Panc1 (cell line): ENCODE data around the gene SIAH1. TPM values are rescaled to one million over a fixed set of nuclear protein-coding genes. Genes with fewer than 3 reads are reported as not detected.

ENCODE experiments used
- ATAC-seq: fragments of 200-7000 bp; cut with Tn5 transposase; 2 replicates; pipeline ENCODE4 v1.9.1; 2020; ENCODE audit warnings: mild to moderate bottlenecking, moderate library complexity
- BruUV-seq: library from RNA; stranded (reverse); fragments of 400-500 nt; replicated peaks from 2 replicates; lab custom pipeline; 2021; lab: Mats Ljungman, UMichigan
- CTCF ChIA-PET: fragments of 300-600 bp; sonication (Branson Sonifier 250); formaldehyde crosslinking; loops from one replicate; lab custom pipeline; 2022; ENCODE audit warnings: antibody characterized with exemption; lab: Charles Lee
- POLR2A ChIA-PET: fragments of 300-600 bp; sonication (Branson Sonifier 250); formaldehyde crosslinking; loops from one replicate; lab custom pipeline; 2022; ENCODE audit warnings: antibody characterized with exemption; lab: Charles Lee
- DNase-seq: peaks from one replicate; pipeline ENCODE4 v3.0.0-alpha.2; 2010; ENCODE audit warnings: low read depth, low spot score
- H3K27ac ChIP-seq: 2 replicates; pipeline ENCODE4 v1.5.1; 2011; ENCODE audit warnings: mild to moderate bottlenecking, low read length, inconsistent platforms
- H3K27me3 ChIP-seq: fragments of 200-500 bp; sonication (Bioruptor generic); 2 replicates; pipeline ENCODE4 v1.6.0; 2014; ENCODE audit warnings: low read length, inconsistent platforms; ENCODE audit not compliant: control insufficient read depth, insufficient read depth
- H3K36me3 ChIP-seq: fragments of 200-500 bp; sonication (Bioruptor generic); 2 replicates; pipeline ENCODE4 v1.5.1; 2014; ENCODE audit warnings: inconsistent platforms, mild to moderate bottlenecking, low read length, moderate library complexity; ENCODE audit not compliant: control insufficient read depth, insufficient read depth
- H3K4me1 ChIP-seq: 2 replicates; pipeline ENCODE4 v1.5.1; 2011; ENCODE audit warnings: inconsistent platforms, mild to moderate bottlenecking, low read length, moderate library complexity; ENCODE audit not compliant: control insufficient read depth, insufficient read depth
- H3K4me3 ChIP-seq, 2 experiments: 2 replicates each; pipeline ENCODE4 v1.5.1; 2011 to 2012; ENCODE audit warnings: low read depth in 2 of 2, low read length in 2 of 2, mild to moderate bottlenecking in 2 of 2, inconsistent platforms in 1 of 2, moderate library complexity in 1 of 2
- H3K9me3 ChIP-seq: fragments of 200-500 bp; sonication (Bioruptor generic); 2 replicates; pipeline ENCODE4 v1.5.1; 2014; ENCODE audit warnings: low read depth, mild to moderate bottlenecking, inconsistent platforms, low read length, moderate library complexity; ENCODE audit not compliant: control insufficient read depth, insufficient read depth
- POLR2AphosphoS5 ChIP-seq: IDR thresholded peaks from 2 replicates; pipeline ENCODE4 v1.6.1; 2012; ENCODE audit warnings: mild to moderate bottlenecking, low read depth, low read length, moderate library complexity
- SIN3A ChIP-seq: IDR thresholded peaks from 2 replicates; pipeline ENCODE4 v1.6.1; 2012; ENCODE audit warnings: low read depth, mild to moderate bottlenecking, low read length, moderate library complexity, borderline replicate concordance; ENCODE audit not compliant: insufficient read depth
- TCF7L2 ChIP-seq: IDR thresholded peaks from 2 replicates; pipeline ENCODE4 v1.6.1; 2011; ENCODE audit warnings: mild to moderate bottlenecking, low read depth, low read length, inconsistent platforms
- in situ Hi-C: cut with HindIII; loops from 2 replicates; pipeline ENCODE4 v1.10.0; 2016; ENCODE audit warnings: low sequenced_read_pairs, low pct_unique_long_range_greater_than_20kb
- intact Hi-C: fragments of 100-400 bp; cut with micrococcal nuclease; formaldehyde crosslinking; loops from one replicate; pipeline ENCODE4 v1.10.0; 2022; ENCODE audit not compliant: unreplicated experiment
- total RNA-seq: library from RNA; stranded (reverse); gene quantifications from one replicate; pipeline ENCODE4 v1.2.1, GENCODE V29; 2021; ENCODE audit not compliant: unreplicated experiment
- TF ChIP-seq, protein P1 (sequence below), 2 experiments: IDR thresholded peaks; 2 replicates each; pipeline ENCODE4 v1.6.1; 2011 to 2012; ENCODE audit warnings: low read depth in 2 of 2, control low read depth in 1 of 2, low read length in 1 of 2, mild to moderate bottlenecking in 1 of 2, moderate library complexity in 1 of 2; ENCODE audit not compliant: insufficient read depth in 1 of 2
- TF ChIP-seq, protein P2 (sequence below): fragments of 450-650 bp; IDR thresholded peaks from 2 replicates; pipeline ENCODE4 v1.5.1; 2017; ENCODE audit warnings: mild to moderate bottlenecking

Gene SIAH1
- total RNA-seq, 1 experiment from 2014 or later, result 18.8 TPM

DNA sequence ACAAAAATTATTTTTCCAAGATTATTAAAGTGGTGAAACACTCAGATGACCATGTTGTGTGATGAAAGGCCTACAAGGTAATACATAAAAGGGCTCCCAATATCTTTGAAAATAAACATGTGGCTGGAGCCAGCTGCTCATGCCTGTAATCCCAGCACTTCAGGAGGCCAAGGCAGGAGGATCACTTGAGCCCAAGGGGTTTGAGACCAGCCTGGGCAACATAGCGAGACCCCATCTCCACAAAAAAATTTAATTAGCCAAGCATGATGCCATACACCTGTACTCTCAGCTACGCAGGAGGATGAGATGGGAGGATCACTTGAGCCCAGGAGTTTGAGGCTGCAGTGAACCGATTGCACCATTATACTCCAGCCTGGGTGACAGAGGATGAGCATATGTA, 26.8 kb downstream of the SIAH1 start:
- ChIA-PET CTCF (no interaction called here), POLR2A (no interaction called here)
- Histone ChIP-seq H3K36me3 (no peaks in the 10 kb centered on the region; the same call in 1 of the 2 replicates), H3K27ac (no peak overlapping the region), H3K4me1 (peaks cover 5% of the 10 kb centered on the region; the same call in 1 of the 2 replicates), H3K9me3 (no peaks in the 10 kb centered on the region), H3K4me3 (no peak overlapping the region), H3K27me3 (no peaks in the 10 kb centered on the region)
- in situ Hi-C loops, result no loop called here
- no peak for ATAC-seq
- no peak for DNase-seq
- intact Hi-C loops, result loop anchor here (10.0 kb wide), 1 partner anchor 166 kb away; no protein-coding TSS in a partner anchor
- BruUV-seq, result no TSS peak
- TF ChIP-seq SIN3A (no peak), POLR2AphosphoS5 (no peak), TCF7L2 (no peak)
- TF ChIP-seq, protein P1, sequence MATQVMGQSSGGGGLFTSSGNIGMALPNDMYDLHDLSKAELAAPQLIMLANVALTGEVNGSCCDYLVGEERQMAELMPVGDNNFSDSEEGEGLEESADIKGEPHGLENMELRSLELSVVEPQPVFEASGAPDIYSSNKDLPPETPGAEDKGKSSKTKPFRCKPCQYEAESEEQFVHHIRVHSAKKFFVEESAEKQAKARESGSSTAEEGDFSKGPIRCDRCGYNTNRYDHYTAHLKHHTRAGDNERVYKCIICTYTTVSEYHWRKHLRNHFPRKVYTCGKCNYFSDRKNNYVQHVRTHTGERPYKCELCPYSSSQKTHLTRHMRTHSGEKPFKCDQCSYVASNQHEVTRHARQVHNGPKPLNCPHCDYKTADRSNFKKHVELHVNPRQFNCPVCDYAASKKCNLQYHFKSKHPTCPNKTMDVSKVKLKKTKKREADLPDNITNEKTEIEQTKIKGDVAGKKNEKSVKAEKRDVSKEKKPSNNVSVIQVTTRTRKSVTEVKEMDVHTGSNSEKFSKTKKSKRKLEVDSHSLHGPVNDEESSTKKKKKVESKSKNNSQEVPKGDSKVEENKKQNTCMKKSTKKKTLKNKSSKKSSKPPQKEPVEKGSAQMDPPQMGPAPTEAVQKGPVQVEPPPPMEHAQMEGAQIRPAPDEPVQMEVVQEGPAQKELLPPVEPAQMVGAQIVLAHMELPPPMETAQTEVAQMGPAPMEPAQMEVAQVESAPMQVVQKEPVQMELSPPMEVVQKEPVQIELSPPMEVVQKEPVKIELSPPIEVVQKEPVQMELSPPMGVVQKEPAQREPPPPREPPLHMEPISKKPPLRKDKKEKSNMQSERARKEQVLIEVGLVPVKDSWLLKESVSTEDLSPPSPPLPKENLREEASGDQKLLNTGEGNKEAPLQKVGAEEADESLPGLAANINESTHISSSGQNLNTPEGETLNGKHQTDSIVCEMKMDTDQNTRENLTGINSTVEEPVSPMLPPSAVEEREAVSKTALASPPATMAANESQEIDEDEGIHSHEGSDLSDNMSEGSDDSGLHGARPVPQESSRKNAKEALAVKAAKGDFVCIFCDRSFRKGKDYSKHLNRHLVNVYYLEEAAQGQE (IDR thresholded peaks at IDR 0.05; ENCODE audit: insufficient read depth in 1 of 2, low read depth in 2 of 2, low read length in 1 of 2), result no peak
- TF ChIP-seq, protein P2, sequence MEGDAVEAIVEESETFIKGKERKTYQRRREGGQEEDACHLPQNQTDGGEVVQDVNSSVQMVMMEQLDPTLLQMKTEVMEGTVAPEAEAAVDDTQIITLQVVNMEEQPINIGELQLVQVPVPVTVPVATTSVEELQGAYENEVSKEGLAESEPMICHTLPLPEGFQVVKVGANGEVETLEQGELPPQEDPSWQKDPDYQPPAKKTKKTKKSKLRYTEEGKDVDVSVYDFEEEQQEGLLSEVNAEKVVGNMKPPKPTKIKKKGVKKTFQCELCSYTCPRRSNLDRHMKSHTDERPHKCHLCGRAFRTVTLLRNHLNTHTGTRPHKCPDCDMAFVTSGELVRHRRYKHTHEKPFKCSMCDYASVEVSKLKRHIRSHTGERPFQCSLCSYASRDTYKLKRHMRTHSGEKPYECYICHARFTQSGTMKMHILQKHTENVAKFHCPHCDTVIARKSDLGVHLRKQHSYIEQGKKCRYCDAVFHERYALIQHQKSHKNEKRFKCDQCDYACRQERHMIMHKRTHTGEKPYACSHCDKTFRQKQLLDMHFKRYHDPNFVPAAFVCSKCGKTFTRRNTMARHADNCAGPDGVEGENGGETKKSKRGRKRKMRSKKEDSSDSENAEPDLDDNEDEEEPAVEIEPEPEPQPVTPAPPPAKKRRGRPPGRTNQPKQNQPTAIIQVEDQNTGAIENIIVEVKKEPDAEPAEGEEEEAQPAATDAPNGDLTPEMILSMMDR, result no peak

DNA sequence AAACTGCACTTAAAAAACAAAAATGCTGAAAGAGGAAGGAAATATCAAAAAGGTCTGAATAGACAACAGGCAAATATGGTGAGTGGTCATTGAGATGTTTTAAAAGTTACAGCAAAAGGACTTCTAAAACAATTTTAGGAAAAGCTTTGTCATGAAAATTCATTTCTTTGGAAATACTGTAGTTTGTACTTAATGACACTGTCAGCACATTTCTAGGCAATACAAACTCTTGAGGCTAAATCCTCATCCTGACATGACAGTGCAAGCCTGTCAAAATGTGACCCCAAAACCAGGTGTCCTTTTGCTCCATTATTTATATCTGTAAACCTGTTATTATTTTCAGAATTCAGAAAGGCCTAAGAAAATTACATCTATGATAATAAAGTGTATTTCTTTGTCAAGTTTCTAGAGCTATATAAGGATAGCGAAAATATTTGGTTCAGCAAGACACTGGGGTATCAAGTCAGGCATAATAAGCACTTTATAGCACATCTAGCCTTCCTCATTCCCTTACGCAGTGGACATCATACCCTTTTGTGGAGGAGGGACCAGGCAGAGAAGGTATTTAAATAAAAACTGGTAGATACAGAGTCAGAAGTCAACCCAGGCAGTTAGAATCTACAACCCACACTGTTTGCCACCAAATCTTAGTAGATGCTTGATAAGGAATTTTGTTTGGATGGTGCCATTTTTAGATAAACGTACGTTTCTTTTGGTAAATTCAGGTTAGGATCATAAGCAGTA, 28.4 kb downstream of the SIAH1 start:
- BruUV-seq, result no TSS peak
- ChIA-PET CTCF (no interaction called here), POLR2A (no interaction called here)
- intact Hi-C loops, result loop anchor here (10.0 kb wide), 1 partner anchor 168 kb away; no protein-coding TSS in a partner anchor
- H3K4me1 ChIP-seq, result no peaks in the 10 kb centered on the region; the same call in 1 of the 2 replicates
- no peak overlapping the region for H3K4me3 ChIP-seq
- no peak for ATAC-seq
- no peaks in the 10 kb centered on the region for H3K27me3 ChIP-seq
- H3K27ac ChIP-seq, result no peak overlapping the region
- in situ Hi-C loops, result no loop called here
- TF ChIP-seq SIN3A, result no peak
- TF ChIP-seq, protein P1 (IDR thresholded peaks at IDR 0.05; ENCODE audit: insufficient read depth in 1 of 2, low read depth in 2 of 2, low read length in 1 of 2), result no peak
- no peak for TF ChIP-seq POLR2AphosphoS5
- no peak for TF ChIP-seq TCF7L2
- TF ChIP-seq, protein P2, result no peak
- no peaks in the 10 kb centered on the region for H3K9me3 ChIP-seq
- H3K36me3 ChIP-seq, result no peaks in the 10 kb centered on the region; the same call in 1 of the 2 replicates
- DNase-seq, result no peak
